ENCODE measurements around the gene NRXN3.

DNA sequence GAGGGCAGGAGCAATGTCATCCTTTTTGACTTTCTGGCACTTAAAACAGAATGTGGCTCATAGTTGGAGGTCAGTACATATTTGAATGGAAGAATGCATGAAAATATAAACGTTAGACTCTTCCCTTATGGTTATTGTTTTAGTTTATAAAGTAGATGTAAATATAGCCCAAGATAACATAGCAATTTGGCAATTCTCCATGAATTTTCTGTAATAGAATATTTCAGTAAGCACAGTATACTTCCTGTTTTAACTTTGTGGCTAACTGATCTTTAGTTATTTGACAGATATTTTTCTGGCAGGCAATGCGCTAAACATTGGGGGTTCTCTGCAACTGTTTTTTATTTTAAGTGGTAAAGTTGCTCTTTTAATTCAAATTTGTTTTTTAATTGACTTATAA is 763.0 kb downstream of the NRXN3 start:
- TF ChIP-seq GATA3 (IDR thresholded peaks at IDR 0.05; ENCODE audit: low read depth, low read length), result no peak
- no peak for TF ChIP-seq GATA2 (IDR thresholded peaks at IDR 0.05; ENCODE audit: low read depth, low read length)

Data from SH-SY5Y (cell line).